ENCODE data around the gene C1QTNF5.

DNA sequence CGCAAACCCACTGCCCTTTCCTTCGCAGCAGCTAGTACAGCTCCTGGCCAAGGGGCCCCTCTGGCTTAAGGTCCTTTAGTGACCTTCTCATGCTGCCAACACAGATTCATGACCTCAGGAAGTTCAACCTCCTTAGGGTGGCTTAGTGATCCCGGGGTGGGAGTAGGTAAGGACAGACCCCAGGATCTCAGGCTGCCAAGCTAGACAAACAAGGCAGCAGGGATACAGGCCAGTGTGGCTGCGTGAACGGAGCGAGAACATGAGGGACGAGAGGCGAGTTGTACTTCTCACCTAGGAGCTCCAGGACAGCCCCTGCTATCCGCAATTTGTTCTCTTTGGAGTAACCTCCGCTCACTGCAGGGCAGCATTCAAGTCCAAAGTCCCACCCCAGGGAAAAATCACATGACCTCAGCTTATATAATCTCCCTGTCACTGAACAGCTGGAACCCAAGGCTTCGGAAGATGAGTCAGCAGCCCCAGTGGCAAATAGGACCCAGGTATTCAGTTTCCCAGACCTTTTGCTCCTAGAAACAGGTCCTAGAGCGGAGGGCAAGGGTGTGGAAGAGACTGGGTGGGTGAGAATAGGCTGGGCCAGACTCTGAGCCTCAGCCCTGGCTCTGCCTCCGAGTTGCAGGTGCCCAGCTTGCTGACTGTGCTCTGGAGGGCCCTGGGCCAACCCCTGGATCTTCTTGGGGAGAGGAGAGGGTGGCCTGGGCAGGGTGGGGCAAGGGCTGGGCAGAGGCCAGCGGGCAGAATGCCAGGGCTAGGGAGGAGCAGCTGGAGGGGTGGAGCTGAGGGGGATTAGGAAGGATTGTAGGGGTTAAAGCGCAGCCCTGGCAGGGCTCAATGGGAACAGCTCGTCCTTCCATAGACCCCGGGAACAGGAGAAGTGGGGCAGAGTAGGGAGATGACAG is 27.7 kb upstream of the C1QTNF5 start:
- TF ChIP-seq, protein P1, sequence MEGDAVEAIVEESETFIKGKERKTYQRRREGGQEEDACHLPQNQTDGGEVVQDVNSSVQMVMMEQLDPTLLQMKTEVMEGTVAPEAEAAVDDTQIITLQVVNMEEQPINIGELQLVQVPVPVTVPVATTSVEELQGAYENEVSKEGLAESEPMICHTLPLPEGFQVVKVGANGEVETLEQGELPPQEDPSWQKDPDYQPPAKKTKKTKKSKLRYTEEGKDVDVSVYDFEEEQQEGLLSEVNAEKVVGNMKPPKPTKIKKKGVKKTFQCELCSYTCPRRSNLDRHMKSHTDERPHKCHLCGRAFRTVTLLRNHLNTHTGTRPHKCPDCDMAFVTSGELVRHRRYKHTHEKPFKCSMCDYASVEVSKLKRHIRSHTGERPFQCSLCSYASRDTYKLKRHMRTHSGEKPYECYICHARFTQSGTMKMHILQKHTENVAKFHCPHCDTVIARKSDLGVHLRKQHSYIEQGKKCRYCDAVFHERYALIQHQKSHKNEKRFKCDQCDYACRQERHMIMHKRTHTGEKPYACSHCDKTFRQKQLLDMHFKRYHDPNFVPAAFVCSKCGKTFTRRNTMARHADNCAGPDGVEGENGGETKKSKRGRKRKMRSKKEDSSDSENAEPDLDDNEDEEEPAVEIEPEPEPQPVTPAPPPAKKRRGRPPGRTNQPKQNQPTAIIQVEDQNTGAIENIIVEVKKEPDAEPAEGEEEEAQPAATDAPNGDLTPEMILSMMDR (IDR thresholded peaks at IDR 0.05; ENCODE audit: poor library complexity, severe bottlenecking), result no peak
- no peak for TF ChIP-seq MXI1 (conservative IDR thresholded peaks at IDR 0.05; ENCODE audit: poor library complexity, severe bottlenecking)
- TF ChIP-seq SMC3 (conservative IDR thresholded peaks at IDR 0.05; ENCODE audit: poor library complexity), result no peak
- no peak for TF ChIP-seq RAD21 (conservative IDR thresholded peaks at IDR 0.05)
